HepG2 (cell line): ENCODE measurements around the gene ZSCAN1. TPM values are rescaled to one million over a fixed set of nuclear protein-coding genes. Genes with fewer than 3 reads are reported as not detected.

Source experiments
- HMG20B ChIP-seq: conservative IDR thresholded peaks from 2 replicates; pipeline ENCODE4 v1.6.1; 2016; ENCODE audit warnings: missing genetic modification reagents, missing compliant biosample characterization
- HNF4G ChIP-seq, 2 experiments: sonication (generic) in 1 of 2; formaldehyde crosslinking in 1 of 2; IDR thresholded peaks; 2 replicates each; pipeline versions ENCODE4 v1.4.0 to v1.6.1; 2011 to 2020; ENCODE audit warnings: borderline replicate concordance in 2 of 2, low read depth in 2 of 2, mild to moderate bottlenecking in 2 of 2, low read length in 1 of 2, missing genetic modification reagents in 1 of 2, moderate library complexity in 1 of 2
- HOXA9 ChIP-seq: sonication (generic); formaldehyde crosslinking; IDR thresholded peaks from 2 replicates; pipeline ENCODE4 v1.8.1; 2022; ENCODE audit warnings: missing genetic modification reagents, mild to moderate bottlenecking, moderate library complexity, borderline replicate concordance
- IRF2 ChIP-seq: IDR thresholded peaks from 2 replicates; pipeline ENCODE4 v1.6.1; 2018; ENCODE audit warnings: missing genetic modification reagents, missing compliant biosample characterization
- LCORL ChIP-seq, 2 experiments: fragments of 450-650 bp in 1 of 2; sonication (generic) in 1 of 2; formaldehyde crosslinking in 1 of 2; IDR thresholded peaks; 2 replicates each; pipeline versions ENCODE4 v1.5.0 to v1.6.1; 2017 to 2020; ENCODE audit warnings: antibody characterized with exemption in 1 of 2, missing genetic modification reagents in 1 of 2
- PAX8 ChIP-seq: sonication (generic); formaldehyde crosslinking; IDR thresholded peaks from 2 replicates; pipeline ENCODE4 v1.8.0; 2022; ENCODE audit warnings: mild to moderate bottlenecking, missing genetic modification reagents, borderline replicate concordance
- PITX1 ChIP-seq: sonication (generic); formaldehyde crosslinking; IDR thresholded peaks from 2 replicates; pipeline ENCODE4 v1.5.1; 2020; ENCODE audit warnings: mild to moderate bottlenecking, missing genetic modification reagents
- SIN3B ChIP-seq: fragments of 150-350 bp; IDR thresholded peaks from 2 replicates; pipeline ENCODE4 v1.6.1; 2014; ENCODE audit warnings: low read length
- SNAI1 ChIP-seq: sonication (generic); formaldehyde crosslinking; IDR thresholded peaks from 2 replicates; pipeline ENCODE4 v1.5.0; 2020; ENCODE audit warnings: mild to moderate bottlenecking, missing genetic modification reagents, borderline replicate concordance
- SP4 ChIP-seq: sonication (generic); formaldehyde crosslinking; IDR thresholded peaks from 2 replicates; pipeline ENCODE4 v1.8.1; 2023; ENCODE audit warnings: mild to moderate bottlenecking, missing genetic modification reagents
- TCF7 ChIP-seq: sonication (generic); IDR thresholded peaks from 2 replicates; pipeline ENCODE4 v1.6.1; 2016; ENCODE audit warnings: antibody characterized with exemption, low read depth
- ZFP90 ChIP-seq: sonication (generic); formaldehyde crosslinking; IDR thresholded peaks from 2 replicates; pipeline ENCODE4 v1.8.0; 2022; ENCODE audit warnings: missing genetic modification reagents, mild to moderate bottlenecking, inconsistent platforms, borderline replicate concordance
- ZNF160 ChIP-seq: sonication (generic); formaldehyde crosslinking; IDR thresholded peaks from 2 replicates; pipeline ENCODE4 v1.8.0; 2022; ENCODE audit warnings: mild to moderate bottlenecking, inconsistent platforms, missing genetic modification reagents
- ZNF333 ChIP-seq: sonication (generic); formaldehyde crosslinking; IDR thresholded peaks from 2 replicates; pipeline ENCODE4 v1.4.0; 2020; ENCODE audit warnings: mild to moderate bottlenecking, missing genetic modification reagents, borderline replicate concordance
- ZNF510 ChIP-seq: sonication (generic); formaldehyde crosslinking; IDR thresholded peaks from 2 replicates; pipeline ENCODE4 v1.4.0; 2020; ENCODE audit warnings: low read depth, mild to moderate bottlenecking, missing genetic modification reagents
- ZNF547 ChIP-seq: sonication (generic); formaldehyde crosslinking; IDR thresholded peaks from 2 replicates; pipeline ENCODE4 v1.5.1; 2020; ENCODE audit warnings: mild to moderate bottlenecking, missing genetic modification reagents
- ZNF549 ChIP-seq: sonication (generic); formaldehyde crosslinking; IDR thresholded peaks from 2 replicates; pipeline ENCODE4 v1.5.0; 2020; ENCODE audit warnings: missing genetic modification reagents
- ZNF572 ChIP-seq: sonication (generic); formaldehyde crosslinking; IDR thresholded peaks from 2 replicates; pipeline ENCODE4 v1.5.1; 2020; ENCODE audit warnings: mild to moderate bottlenecking, missing genetic modification reagents
- ZNF607 ChIP-seq: sonication (generic); formaldehyde crosslinking; IDR thresholded peaks from 2 replicates; pipeline ENCODE4 v1.5.1; 2020; ENCODE audit warnings: missing genetic modification reagents, mild to moderate bottlenecking, borderline replicate concordance
- ZNF720 ChIP-seq: sonication (generic); formaldehyde crosslinking; IDR thresholded peaks from 2 replicates; pipeline ENCODE4 v1.4.0; 2020; ENCODE audit warnings: missing genetic modification reagents
- polyA plus RNA-seq, 8 experiments: library from polyadenylated mRNA; depleted of rRNA in 3 of 8; stranded (reverse) in 7 of 8; unstranded in 1 of 8; fragments of >200 nt; fragmentation: Illumina TruSeq in 4 of 8; extraction: Trizol in 4 of 8; gene quantifications; 2 replicates each; pipeline versions ENCODE4 v1.2.1 to v1.2.3, GENCODE V29; 2011 to 2016; ENCODE audit warnings: low read depth in 4 of 8, missing spikeins in 1 of 8, mixed read lengths in 1 of 8; ENCODE audit not compliant: insufficient read depth in 1 of 8
- total RNA-seq, 5 experiments: library from RNA; depleted of rRNA; stranded (reverse); fragments of >200 nt; fragmentation: Illumina TruSeq; extraction: Trizol; gene quantifications; 2 replicates each; pipeline ENCODE4 v1.2.3, GENCODE V29; 2016; ENCODE audit warnings: low read depth in 1 of 5
- TF ChIP-seq, protein P1 (sequence below): sonication (generic); formaldehyde crosslinking; conservative IDR thresholded peaks from 2 replicates; pipeline ENCODE4 v1.8.0; 2022; ENCODE audit warnings: missing genetic modification reagents
- TF ChIP-seq, protein P2 (sequence below): sonication (generic); formaldehyde crosslinking; IDR thresholded peaks from 2 replicates; pipeline ENCODE4 v1.5.0; 2020; ENCODE audit warnings: mild to moderate bottlenecking, missing genetic modification reagents
- TF ChIP-seq, protein P3 (sequence below): sonication (generic); formaldehyde crosslinking; IDR thresholded peaks from 2 replicates; pipeline ENCODE4 v1.4.0; 2020; ENCODE audit warnings: missing genetic modification reagents, low read depth, mild to moderate bottlenecking, borderline replicate concordance
- TF ChIP-seq, protein P4 (sequence below): sonication (generic); formaldehyde crosslinking; IDR thresholded peaks from 2 replicates; pipeline ENCODE4 v1.5.1; 2020; ENCODE audit warnings: mild to moderate bottlenecking, moderate library complexity, missing genetic modification reagents

The ZSCAN1 gene
- total and polyA plus RNA-seq, 2 of the 13 experiments (the other 11 are each of a cell fraction or from before 2014, with no cell fraction given) = not detected

DNA sequence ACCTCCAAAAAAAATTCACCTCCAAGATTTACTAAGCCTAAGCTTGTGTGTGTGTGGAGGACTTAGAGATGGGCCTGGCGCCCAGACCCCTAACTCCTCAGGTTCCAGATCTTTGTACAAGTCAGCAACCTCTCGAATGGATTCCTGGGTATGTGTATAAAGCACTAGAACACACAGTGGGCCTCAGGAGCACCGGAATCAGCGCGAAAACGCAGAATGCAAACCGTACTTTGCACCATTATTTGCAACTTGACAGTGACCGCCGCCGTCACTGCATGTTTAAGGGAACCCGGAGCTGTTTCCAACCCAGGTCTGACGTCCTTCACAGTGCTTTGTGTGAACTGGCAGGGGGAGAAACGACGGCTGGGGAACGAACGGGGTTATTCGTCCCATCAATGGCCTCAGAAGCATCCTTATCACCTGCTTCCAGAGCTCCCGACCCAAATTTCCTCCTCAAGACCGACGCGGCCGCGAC, 31.9 kb upstream of the ZSCAN1 start (continued):
- TF ChIP-seq, protein P1, sequence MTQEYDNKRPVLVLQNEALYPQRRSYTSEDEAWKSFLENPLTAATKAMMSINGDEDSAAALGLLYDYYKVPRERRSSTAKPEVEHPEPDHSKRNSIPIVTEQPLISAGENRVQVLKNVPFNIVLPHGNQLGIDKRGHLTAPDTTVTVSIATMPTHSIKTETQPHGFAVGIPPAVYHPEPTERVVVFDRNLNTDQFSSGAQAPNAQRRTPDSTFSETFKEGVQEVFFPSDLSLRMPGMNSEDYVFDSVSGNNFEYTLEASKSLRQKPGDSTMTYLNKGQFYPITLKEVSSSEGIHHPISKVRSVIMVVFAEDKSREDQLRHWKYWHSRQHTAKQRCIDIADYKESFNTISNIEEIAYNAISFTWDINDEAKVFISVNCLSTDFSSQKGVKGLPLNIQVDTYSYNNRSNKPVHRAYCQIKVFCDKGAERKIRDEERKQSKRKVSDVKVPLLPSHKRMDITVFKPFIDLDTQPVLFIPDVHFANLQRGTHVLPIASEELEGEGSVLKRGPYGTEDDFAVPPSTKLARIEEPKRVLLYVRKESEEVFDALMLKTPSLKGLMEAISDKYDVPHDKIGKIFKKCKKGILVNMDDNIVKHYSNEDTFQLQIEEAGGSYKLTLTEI (CRISPR knock-in tag) = no peak
- TF ChIP-seq ZNF547 (CRISPR knock-in tag) (no peak), HOXA9 (no peak), SP4 (no peak), ZNF607 (CRISPR knock-in tag) (no peak; the same call in 1 of the 2 replicates), HMG20B (CRISPR knock-in tag) (no peak), ZNF720 (CRISPR knock-in tag) (no peak), ZNF333 (no peak), PAX8 (CRISPR knock-in tag) (no peak), ZNF549 (CRISPR knock-in tag) (no peak), ZNF572 (0 out of 2 replicates have a peak, but pooled peaks have one; percentile 67), TCF7 (no peak), SNAI1 (0 out of 2 replicates have a peak, but pooled peaks have one; percentile 11), LCORL (IDR thresholded peaks at IDR 0.05) (no peak), LCORL (CRISPR knock-in tag; IDR thresholded peaks at IDR 0.05) (no peak), ZNF160 (CRISPR knock-in tag) (peak; percentile 11; the same call in 1 of the 2 replicates), ZFP90 (CRISPR knock-in tag) (no peak), IRF2 (no peak), PITX1 (CRISPR knock-in tag) (no peak), HNF4G (IDR thresholded peaks at IDR 0.05; ENCODE audit: borderline replicate concordance, low read depth, low read length) (peak; percentile 58; the same call in 1 of the 2 replicates), HNF4G (CRISPR knock-in tag; IDR thresholded peaks at IDR 0.05; ENCODE audit: borderline replicate concordance, low read depth) (no peak), ZNF510 (CRISPR knock-in tag) (no peak), SIN3B (no peak)
- TF ChIP-seq, protein P2, sequence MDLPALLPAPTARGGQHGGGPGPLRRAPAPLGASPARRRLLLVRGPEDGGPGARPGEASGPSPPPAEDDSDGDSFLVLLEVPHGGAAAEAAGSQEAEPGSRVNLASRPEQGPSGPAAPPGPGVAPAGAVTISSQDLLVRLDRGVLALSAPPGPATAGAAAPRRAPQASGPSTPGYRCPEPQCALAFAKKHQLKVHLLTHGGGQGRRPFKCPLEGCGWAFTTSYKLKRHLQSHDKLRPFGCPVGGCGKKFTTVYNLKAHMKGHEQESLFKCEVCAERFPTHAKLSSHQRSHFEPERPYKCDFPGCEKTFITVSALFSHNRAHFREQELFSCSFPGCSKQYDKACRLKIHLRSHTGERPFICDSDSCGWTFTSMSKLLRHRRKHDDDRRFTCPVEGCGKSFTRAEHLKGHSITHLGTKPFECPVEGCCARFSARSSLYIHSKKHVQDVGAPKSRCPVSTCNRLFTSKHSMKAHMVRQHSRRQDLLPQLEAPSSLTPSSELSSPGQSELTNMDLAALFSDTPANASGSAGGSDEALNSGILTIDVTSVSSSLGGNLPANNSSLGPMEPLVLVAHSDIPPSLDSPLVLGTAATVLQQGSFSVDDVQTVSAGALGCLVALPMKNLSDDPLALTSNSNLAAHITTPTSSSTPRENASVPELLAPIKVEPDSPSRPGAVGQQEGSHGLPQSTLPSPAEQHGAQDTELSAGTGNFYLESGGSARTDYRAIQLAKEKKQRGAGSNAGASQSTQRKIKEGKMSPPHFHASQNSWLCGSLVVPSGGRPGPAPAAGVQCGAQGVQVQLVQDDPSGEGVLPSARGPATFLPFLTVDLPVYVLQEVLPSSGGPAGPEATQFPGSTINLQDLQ (CRISPR knock-in tag) = no peak
- TF ChIP-seq, protein P3, sequence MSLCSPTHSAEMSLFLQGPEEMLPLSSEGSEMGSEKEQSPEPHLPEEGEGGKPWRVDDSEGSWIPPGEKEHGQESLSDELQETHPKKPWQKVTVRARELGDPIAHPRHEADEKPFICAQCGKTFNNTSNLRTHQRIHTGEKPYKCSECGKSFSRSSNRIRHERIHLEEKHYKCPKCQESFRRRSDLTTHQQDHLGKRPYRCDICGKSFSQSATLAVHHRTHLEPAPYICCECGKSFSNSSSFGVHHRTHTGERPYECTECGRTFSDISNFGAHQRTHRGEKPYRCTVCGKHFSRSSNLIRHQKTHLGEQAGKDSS = no peak; the same call in 1 of the 2 replicates
- TF ChIP-seq, protein P4, sequence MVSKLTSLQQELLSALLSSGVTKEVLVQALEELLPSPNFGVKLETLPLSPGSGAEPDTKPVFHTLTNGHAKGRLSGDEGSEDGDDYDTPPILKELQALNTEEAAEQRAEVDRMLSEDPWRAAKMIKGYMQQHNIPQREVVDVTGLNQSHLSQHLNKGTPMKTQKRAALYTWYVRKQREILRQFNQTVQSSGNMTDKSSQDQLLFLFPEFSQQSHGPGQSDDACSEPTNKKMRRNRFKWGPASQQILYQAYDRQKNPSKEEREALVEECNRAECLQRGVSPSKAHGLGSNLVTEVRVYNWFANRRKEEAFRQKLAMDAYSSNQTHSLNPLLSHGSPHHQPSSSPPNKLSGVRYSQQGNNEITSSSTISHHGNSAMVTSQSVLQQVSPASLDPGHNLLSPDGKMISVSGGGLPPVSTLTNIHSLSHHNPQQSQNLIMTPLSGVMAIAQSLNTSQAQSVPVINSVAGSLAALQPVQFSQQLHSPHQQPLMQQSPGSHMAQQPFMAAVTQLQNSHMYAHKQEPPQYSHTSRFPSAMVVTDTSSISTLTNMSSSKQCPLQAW (CRISPR knock-in tag) = 0 out of 2 replicates have a peak, but pooled peaks have one; percentile 10
